Embryonic facial prominence (tissue), 1 donor: ENCODE measurements around the gene AMOTL2.

Experiments
- DNase-seq: peaks from one replicate; pipeline ENCODE4 v3.0.0-alpha.2; 2016; ENCODE audit errors: extremely low spot score

Gene AMOTL2

GRCh38 chr3:134334231-134334900, 39.9 kb downstream of the AMOTL2 start:
- DNase-seq, result no peak

GRCh38 chr3:134333522-134334181, 40.6 kb downstream of the AMOTL2 start:
- no peak for DNase-seq

- no peak for DNase-seq
Measured at GRCh38 chr3:134332344-134332743, 41.9 kb downstream of the AMOTL2 start.

GRCh38 chr3:134331811-134332199, 42.4 kb downstream of the AMOTL2 start:
- no peak for DNase-seq

GRCh38 chr3:134330883-134331810, 43.1 kb downstream of the AMOTL2 start:
- no peak for DNase-seq

GRCh38 chr3:134328846-134329245, 45.4 kb downstream of the AMOTL2 start:
- DNase-seq, result no peak

- DNase-seq, result no peak
Measured at GRCh38 chr3:134328147-134328591, 46.1 kb downstream of the AMOTL2 start.

GRCh38 chr3:134327594-134327975, 46.7 kb downstream of the AMOTL2 start:
- DNase-seq, result no peak

GRCh38 chr3:134326760-134327593, 47.3 kb downstream of the AMOTL2 start:
- DNase-seq, result no peak

GRCh38 chr3:134326126-134326525, 48.1 kb downstream of the AMOTL2 start:
- DNase-seq, result no peak

GRCh38 chr3:134325706-134326105, 48.5 kb downstream of the AMOTL2 start:
- DNase-seq, result no peak

GRCh38 chr3:134325061-134325705, 49.1 kb downstream of the AMOTL2 start:
- DNase-seq, result no peak

GRCh38 chr3:134323966-134324962, 50.0 kb downstream of the AMOTL2 start:
- no peak for DNase-seq

- DNase-seq, result no peak
Measured at GRCh38 chr3:134322286-134322685, 52.0 kb downstream of the AMOTL2 start.

- no peak for DNase-seq
Measured at GRCh38 chr3:134320749-134321148, 53.5 kb downstream of the AMOTL2 start.

- no peak for DNase-seq
Measured at GRCh38 chr3:134319931-134320330, 54.3 kb downstream of the AMOTL2 start.

GRCh38 chr3:134318166-134318565, 56.1 kb downstream of the AMOTL2 start:
- no peak for DNase-seq

GRCh38 chr3:134317106-134317947, 56.9 kb downstream of the AMOTL2 start:
- no peak for DNase-seq
